Suprapubic skin (tissue), 3 donors: Measurements from ENCODE around the gene PEAK3.

Experiments
- POLR2A ChIP-seq, 2 donors: fragments of 450-650 bp; IDR thresholded peaks; one replicate each; pipeline ENCODE4 v1.6.1; 2017; ENCODE audit warnings: antibody characterized with exemption in 2 of 2, mild to moderate bottlenecking in 2 of 2, moderate library complexity in 2 of 2
- TF ChIP-seq, protein P1 (sequence below), 2 donors: fragments of 200-600 bp in 1 of 2; fragments of 450-650 bp in 1 of 2; sonication (generic) in 1 of 2; IDR thresholded peaks; one replicate each; pipeline ENCODE4 v1.5.1; 2016 to 2019; ENCODE audit warnings: antibody characterized with exemption in 2 of 2, mild to moderate bottlenecking in 1 of 2, moderate library complexity in 1 of 2

DNA sequence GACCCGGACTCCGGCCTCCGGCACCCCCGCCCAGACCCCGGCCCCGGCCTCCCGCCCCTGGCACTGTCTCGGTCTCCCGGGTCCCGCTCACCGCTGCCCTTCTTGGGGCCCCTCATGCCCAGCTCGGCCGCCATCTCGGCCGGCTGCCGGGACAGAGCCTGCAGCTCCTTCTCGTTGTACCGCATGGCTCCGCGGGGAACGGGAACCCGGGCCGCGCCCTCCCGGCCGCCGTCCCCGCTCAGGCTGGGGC is 46.0 kb downstream of the PEAK3 start:
- TF ChIP-seq, protein P1, sequence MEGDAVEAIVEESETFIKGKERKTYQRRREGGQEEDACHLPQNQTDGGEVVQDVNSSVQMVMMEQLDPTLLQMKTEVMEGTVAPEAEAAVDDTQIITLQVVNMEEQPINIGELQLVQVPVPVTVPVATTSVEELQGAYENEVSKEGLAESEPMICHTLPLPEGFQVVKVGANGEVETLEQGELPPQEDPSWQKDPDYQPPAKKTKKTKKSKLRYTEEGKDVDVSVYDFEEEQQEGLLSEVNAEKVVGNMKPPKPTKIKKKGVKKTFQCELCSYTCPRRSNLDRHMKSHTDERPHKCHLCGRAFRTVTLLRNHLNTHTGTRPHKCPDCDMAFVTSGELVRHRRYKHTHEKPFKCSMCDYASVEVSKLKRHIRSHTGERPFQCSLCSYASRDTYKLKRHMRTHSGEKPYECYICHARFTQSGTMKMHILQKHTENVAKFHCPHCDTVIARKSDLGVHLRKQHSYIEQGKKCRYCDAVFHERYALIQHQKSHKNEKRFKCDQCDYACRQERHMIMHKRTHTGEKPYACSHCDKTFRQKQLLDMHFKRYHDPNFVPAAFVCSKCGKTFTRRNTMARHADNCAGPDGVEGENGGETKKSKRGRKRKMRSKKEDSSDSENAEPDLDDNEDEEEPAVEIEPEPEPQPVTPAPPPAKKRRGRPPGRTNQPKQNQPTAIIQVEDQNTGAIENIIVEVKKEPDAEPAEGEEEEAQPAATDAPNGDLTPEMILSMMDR (IDR thresholded peaks at IDR 0.05), result no peak
- TF ChIP-seq POLR2A (IDR thresholded peaks at IDR 0.05), result no peak
